Fibroblast of the aortic adventitia (primary cell): ENCODE data around the gene ADGRE3. TPM values are rescaled to one million over a fixed set of nuclear protein-coding genes. Genes with fewer than 3 reads are reported as not detected.
"Not testable (repeated sequence)": the region's sequence is repeated elsewhere in the genome, so short reads cannot be mapped to it uniquely, and the experiment has no call there.

ENCODE experiments used
- DNase-seq: peaks from one replicate; pipeline ENCODE4 v3.0.0-alpha.2; 2010; ENCODE audit warnings: low read depth
- H3K4me3 ChIP-seq: 2 replicates; pipeline ENCODE4 v1.5.1; 2011; ENCODE audit warnings: low read depth, mild to moderate bottlenecking, control low read depth, low read length, moderate library complexity
- total RNA-seq: library from RNA; depleted of rRNA; stranded (reverse); fragments of >200 nt; gene quantifications from 2 replicates; pipeline ENCODE4 v1.2.3, GENCODE V29; 2012; ENCODE audit warnings: low replicate concordance
- TF ChIP-seq, protein P1 (sequence below): IDR thresholded peaks from 2 replicates; pipeline ENCODE4 v1.5.1; 2011; ENCODE audit warnings: mild to moderate bottlenecking, low read length, control low read depth, inconsistent platforms; ENCODE audit not compliant: insufficient read depth

ADGRE3 gene
- total RNA-seq, 1 donor = not detected

DNA sequence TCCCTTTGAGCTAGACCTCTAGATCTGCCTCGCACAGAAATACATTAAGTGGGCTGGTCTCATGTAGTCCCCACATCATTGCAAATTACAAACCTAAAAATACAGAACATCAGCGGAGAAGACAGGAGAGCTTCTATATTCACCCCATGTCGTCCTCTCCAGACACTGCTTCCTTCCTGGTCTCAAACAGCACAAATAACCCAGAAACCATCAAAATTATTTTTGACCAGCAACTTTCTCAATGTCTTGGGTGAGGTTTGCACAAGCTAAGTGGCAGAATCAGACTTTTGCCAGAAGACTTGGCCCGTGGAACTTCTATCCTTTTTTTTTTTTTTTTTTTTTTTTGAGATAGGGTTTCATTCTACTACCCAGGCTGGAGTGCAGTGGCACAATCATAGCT, 63.6 kb downstream of the ADGRE3 start:
- H3K4me3 ChIP-seq = no peak overlapping the region
- TF ChIP-seq, protein P1, sequence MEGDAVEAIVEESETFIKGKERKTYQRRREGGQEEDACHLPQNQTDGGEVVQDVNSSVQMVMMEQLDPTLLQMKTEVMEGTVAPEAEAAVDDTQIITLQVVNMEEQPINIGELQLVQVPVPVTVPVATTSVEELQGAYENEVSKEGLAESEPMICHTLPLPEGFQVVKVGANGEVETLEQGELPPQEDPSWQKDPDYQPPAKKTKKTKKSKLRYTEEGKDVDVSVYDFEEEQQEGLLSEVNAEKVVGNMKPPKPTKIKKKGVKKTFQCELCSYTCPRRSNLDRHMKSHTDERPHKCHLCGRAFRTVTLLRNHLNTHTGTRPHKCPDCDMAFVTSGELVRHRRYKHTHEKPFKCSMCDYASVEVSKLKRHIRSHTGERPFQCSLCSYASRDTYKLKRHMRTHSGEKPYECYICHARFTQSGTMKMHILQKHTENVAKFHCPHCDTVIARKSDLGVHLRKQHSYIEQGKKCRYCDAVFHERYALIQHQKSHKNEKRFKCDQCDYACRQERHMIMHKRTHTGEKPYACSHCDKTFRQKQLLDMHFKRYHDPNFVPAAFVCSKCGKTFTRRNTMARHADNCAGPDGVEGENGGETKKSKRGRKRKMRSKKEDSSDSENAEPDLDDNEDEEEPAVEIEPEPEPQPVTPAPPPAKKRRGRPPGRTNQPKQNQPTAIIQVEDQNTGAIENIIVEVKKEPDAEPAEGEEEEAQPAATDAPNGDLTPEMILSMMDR = no peak
- DNase-seq = no peak

DNA sequence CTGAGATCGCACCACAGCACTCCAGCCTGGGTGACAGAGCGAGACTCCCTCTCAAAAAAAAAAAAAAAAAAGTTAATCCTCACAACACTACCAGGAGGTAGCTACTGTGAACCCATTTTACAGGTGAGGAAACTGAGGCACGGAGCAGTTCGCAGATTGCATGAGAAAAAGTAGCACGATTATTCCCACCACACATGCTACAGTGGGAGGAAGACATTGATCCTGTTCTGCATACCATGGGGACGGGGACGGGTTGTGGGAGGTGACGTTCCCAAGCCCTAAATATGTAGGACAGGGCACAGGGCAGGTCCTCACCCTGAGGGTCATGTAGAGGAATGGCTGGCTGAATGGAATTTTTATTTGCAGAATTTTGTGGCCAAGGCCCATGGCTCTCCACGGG, 68.0 kb downstream of the ADGRE3 start:
- TF ChIP-seq, protein P1 = no peak
- no peak overlapping the region for H3K4me3 ChIP-seq
- DNase-seq = no peak

DNA sequence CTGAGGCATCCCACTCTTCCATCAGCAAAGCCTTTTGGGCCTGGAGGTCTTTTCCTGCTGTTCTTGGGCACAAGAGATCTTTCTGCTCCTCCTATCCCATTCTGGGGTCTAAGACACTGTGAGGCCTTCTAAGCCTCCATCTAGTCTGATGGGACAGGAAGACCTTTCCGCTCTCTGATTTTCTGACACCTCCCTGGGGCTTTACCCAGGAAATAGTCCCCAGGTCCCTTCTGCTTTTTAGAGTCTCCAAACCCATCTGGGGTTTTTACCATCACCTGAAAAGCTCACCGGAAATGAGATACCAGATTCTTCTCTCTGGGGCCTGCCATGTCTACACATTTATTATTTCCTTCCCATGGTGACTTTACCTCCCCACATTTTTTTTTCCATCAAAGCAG, 70.7 kb downstream of the ADGRE3 start:
- no peak for DNase-seq
- H3K4me3 ChIP-seq = no peak overlapping the region
- TF ChIP-seq, protein P1 = no peak

DNA sequence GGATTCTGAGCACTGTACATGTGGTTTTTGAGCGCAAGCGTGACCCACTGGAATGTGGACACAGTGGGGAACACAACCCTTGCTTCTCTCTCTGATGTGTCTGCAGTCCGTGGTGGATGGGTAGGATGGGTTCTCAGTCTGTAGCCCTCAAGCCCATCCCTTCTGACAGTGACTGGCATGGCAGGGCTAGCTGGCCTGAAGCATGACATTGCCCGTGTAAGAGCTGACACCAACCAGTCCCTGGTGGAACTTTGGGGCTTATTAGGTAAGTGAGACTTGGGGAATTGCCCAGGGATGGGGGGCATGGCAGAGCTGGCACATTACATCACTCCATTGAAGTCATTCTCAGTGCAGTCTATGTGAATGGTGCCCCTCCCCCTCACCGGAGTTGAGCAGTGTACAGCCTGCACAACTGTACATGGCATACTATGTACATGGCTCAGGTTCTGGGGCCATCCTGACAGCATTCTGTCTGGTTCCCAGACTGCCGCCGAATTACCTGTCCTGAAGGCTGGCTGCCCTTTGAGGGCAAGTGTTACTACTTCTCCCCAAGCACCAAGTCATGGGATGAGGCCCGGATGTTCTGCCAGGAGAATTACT, 75.0 kb downstream of the ADGRE3 start:
- no peak overlapping the region for H3K4me3 ChIP-seq
- TF ChIP-seq, protein P1 = no peak
- DNase-seq = no peak

DNA sequence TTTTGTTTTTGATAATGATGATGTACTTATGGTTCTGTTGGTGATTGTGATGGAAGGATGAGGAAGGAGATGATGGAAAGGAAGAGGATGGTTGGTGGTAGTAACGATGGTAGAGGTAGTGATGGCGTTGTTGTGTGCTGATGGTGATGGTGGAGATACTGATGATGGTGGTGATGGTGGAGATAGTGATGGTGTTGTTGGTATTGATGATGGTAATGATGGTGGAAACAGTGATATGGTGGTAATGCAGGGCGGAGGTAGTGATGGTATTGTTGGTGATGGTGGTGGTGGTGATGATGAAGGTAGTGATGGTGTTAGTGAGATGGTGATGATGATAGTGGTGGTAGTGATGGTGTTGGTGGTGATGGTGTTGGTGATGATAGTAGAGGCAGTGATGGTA, 79.1 kb downstream of the ADGRE3 start:
- no peak overlapping the region for H3K4me3 ChIP-seq
- TF ChIP-seq, protein P1 = no peak
- DNase-seq = no peak

DNA sequence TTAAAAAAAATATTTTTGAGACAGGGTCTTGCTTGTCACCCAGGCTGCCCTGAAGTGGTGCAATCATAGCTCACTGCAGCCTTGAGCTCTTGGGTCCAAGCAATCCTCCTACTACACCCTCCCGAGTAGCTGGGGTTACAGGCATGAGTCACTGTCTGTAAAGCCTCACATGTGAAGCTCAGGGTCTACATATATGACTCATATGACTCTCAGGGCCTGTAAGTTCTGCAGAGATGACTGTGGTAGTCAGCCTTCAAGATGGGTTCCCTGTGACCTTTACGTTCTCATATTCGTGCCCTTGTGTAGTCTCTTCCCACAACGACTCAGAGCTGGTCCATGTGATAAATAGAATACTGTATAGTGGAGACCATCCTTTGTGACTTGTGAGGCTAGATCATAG, 85.2 kb downstream of the ADGRE3 start:
- not testable (repeated sequence) for H3K4me3 ChIP-seq, DNase-seq

DNA sequence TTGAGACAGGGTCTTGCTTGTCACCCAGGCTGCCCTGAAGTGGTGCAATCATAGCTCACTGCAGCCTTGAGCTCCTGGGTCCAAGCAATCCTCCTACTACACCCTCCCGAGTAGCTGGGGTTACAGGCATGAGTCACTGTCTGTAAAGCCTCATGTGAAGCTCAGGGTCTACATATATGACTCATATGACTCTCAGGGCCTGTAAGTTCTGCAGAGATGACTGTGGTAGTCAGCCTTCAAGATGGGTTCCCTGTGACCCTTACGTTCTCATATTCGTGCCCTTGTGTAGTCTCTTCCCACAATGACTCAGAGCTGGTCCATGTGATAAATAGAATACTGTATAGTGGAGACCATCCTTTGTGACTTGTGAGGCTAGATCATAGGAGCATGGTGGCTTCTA, 89.5 kb downstream of the ADGRE3 start:
- DNase-seq, H3K4me3 ChIP-seq: not testable (repeated sequence)

DNA sequence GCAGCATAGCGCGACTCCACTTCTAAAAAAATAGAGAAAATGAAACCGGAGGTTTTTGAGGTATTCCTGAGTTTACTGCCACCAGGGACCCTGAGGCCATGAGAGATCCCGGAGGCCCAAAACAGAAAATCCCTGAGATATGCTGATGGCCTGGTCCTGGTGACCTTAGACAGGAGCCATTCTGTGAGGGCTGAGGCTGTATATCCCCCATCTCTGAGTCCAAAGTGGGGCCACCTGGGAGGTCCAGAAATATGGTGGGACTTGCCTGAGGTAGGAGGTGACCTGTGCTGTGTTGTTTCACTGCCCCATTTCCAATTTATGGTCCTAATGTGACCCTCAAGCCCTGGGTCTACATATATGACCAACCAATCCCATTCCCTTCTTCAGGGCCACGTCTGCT, 90.3 kb downstream of the ADGRE3 start:
- H3K4me3 ChIP-seq, DNase-seq: not testable (repeated sequence)
